Neuronal stem cell (in vitro differentiated cells): ENCODE results near the gene FBXL20.
"Not testable (repeated sequence)": the region's sequence is repeated elsewhere in the genome, so short reads cannot be mapped to it uniquely, and the experiment has no call there.

ENCODE experiments used
- DNase-seq: peaks from one replicate; pipeline ENCODE4 v3.0.0-alpha.2; 2013; ENCODE audit warnings: low spot score
- H2AFZ ChIP-seq: one replicate; pipeline ENCODE4 v1.6.1; 2013; ENCODE audit warnings: mild to moderate bottlenecking, low read length, inconsistent platforms
- H2AK5ac ChIP-seq: 2 replicates; pipeline ENCODE4 v1.6.1; 2013; ENCODE audit warnings: low read depth, mild to moderate bottlenecking, inconsistent platforms, low read length, moderate library complexity, mixed read lengths
- H2BK120ac ChIP-seq: 2 replicates; pipeline ENCODE4 v1.6.1; 2013; ENCODE audit warnings: low read depth, mild to moderate bottlenecking, inconsistent platforms, low read length, moderate library complexity, mixed read lengths
- H2BK12ac ChIP-seq: one replicate; pipeline ENCODE4 v1.6.1; 2013; ENCODE audit warnings: low read length, inconsistent platforms
- H2BK15ac ChIP-seq: 2 replicates; pipeline ENCODE4 v1.6.1; 2013; ENCODE audit warnings: mild to moderate bottlenecking, low read length, inconsistent platforms, mixed read lengths
- H2BK5ac ChIP-seq: one replicate; pipeline ENCODE4 v1.6.1; 2013; ENCODE audit warnings: inconsistent platforms, mild to moderate bottlenecking, low read length, moderate library complexity
- H3K14ac ChIP-seq: one replicate; pipeline ENCODE4 v1.6.1; 2013; ENCODE audit warnings: low read length, inconsistent platforms
- H3K18ac ChIP-seq: 2 replicates; pipeline ENCODE4 v1.6.1; 2013; ENCODE audit warnings: low read length, inconsistent platforms
- H3K23ac ChIP-seq: 2 replicates; pipeline ENCODE4 v1.6.1; 2013; ENCODE audit warnings: low read depth, mild to moderate bottlenecking, mixed read lengths, low read length, inconsistent platforms; ENCODE audit not compliant: poor library complexity
- H3K27ac ChIP-seq: replicated peaks from 3 replicates; pipeline ENCODE4 v1.5.1; 2013; ENCODE audit warnings: low read length, inconsistent platforms
- H3K27me3 ChIP-seq, 3 experiments: 2 replicates each; pipeline ENCODE4 v1.6.1; 2013; ENCODE audit warnings: low read length in 3 of 3, mild to moderate bottlenecking in 2 of 3, inconsistent platforms in 1 of 3, low read depth in 1 of 3, mixed read lengths in 1 of 3, moderate library complexity in 1 of 3; ENCODE audit not compliant: control insufficient read depth in 3 of 3, insufficient read depth in 3 of 3
- H3K36me3 ChIP-seq, 2 donors: replicated peaks in 1 of 2; 2 replicates each; pipeline ENCODE4 v1.6.1; 2013; ENCODE audit warnings: low read length in 2 of 2; ENCODE audit not compliant: control insufficient read depth in 2 of 2, insufficient read depth in 2 of 2
- H3K4ac ChIP-seq: 2 replicates; pipeline ENCODE4 v1.6.1; 2013; ENCODE audit warnings: inconsistent platforms, mild to moderate bottlenecking, low read length, moderate library complexity
- H3K4me1 ChIP-seq, 2 donors: 1 replicate in 1 of 2; 2 replicates in 1 of 2; pipeline ENCODE4 v1.6.1; 2013; ENCODE audit warnings: low read length in 2 of 2, low read depth in 1 of 2; ENCODE audit not compliant: control insufficient read depth in 2 of 2, insufficient read depth in 1 of 2
- H3K4me2 ChIP-seq: one replicate; pipeline ENCODE4 v1.6.1; 2013; ENCODE audit warnings: mild to moderate bottlenecking, low read length, inconsistent platforms; ENCODE audit not compliant: insufficient read depth, poor library complexity, severe bottlenecking
- H3K4me3 ChIP-seq, 2 donors: 2 replicates each; pipeline ENCODE4 v1.5.1; 2013; ENCODE audit warnings: low read length in 2 of 2, mild to moderate bottlenecking in 2 of 2, inconsistent platforms in 1 of 2, moderate library complexity in 1 of 2
- H3K79me1 ChIP-seq: one replicate; pipeline ENCODE4 v1.6.1; 2013; ENCODE audit warnings: low read depth, mild to moderate bottlenecking, inconsistent platforms, low read length, moderate library complexity
- H3K9ac ChIP-seq: one replicate; pipeline ENCODE4 v1.6.1; 2013; ENCODE audit warnings: mild to moderate bottlenecking, low read depth, low read length, inconsistent platforms; ENCODE audit not compliant: poor library complexity
- H3K9me3 ChIP-seq, 2 donors: replicated peaks in 1 of 2; 2 replicates each; pipeline versions ENCODE3 to v1.6.1; 2013; ENCODE audit warnings: low read length in 2 of 2, mild to moderate bottlenecking in 2 of 2, inconsistent platforms in 1 of 2, low read depth in 1 of 2, mixed read lengths in 1 of 2, moderate library complexity in 1 of 2; ENCODE audit not compliant: control insufficient read depth in 2 of 2, insufficient read depth in 1 of 2
- H4K8ac ChIP-seq: one replicate; pipeline ENCODE4 v1.6.1; 2013; ENCODE audit warnings: low read depth, mild to moderate bottlenecking, inconsistent platforms, low read length, moderate library complexity
- H4K91ac ChIP-seq: one replicate; pipeline ENCODE4 v1.6.1; 2013; ENCODE audit warnings: low read length, low read depth, mild to moderate bottlenecking, inconsistent platforms; ENCODE audit not compliant: poor library complexity
- WGBS, 2 donors: extraction: QIAGEN DNeasy Blood & Tissue Kit; methylation state at CpG; one replicate each; pipeline ENCODE4 v1.1.7; 2013; ENCODE audit warnings: missing lambda C conversion rate in 2 of 2, mixed read lengths in 1 of 2; ENCODE audit not compliant: insufficient read length in 2 of 2, insufficient replicate concordance in 1 of 2; ENCODE audit errors: extremely low coverage in 2 of 2; 5-methylcytosine and 5-hydroxymethylcytosine counted together

The FBXL20 gene

DNA sequence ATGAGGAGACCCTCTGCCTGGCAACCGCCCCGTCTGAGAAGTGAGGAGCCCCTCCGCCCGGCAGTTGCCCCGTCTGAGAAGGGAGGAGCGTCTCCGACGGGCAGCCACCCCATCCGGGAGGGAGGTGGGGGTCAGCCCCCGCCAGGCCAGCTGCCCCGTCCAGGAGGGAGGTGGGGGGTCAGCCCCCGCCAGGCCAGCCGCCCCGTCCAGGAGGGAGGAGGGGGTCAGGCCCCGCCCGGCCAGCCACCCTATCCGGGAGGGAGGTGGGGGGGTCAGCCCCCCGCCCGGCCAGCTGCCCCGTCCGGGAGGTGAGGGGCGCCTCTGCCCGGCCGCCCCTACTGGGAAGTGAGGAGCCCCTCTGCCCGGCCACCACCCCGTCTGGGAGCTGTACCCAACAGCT, 63.8 kb downstream of the FBXL20 start:
- H3K4ac ChIP-seq, H3K14ac ChIP-seq, H3K27ac ChIP-seq, H2AFZ ChIP-seq, DNase-seq, H3K4me2 ChIP-seq, H3K18ac ChIP-seq, H3K23ac ChIP-seq, H3K4me3 ChIP-seq, H3K9ac ChIP-seq, H3K9me3 ChIP-seq, H3K27me3 ChIP-seq, H2BK15ac ChIP-seq, H4K8ac ChIP-seq, H2BK12ac ChIP-seq, H2BK120ac ChIP-seq, H2BK5ac ChIP-seq, H4K91ac ChIP-seq, H3K79me1 ChIP-seq, H2AK5ac ChIP-seq, H3K4me1 ChIP-seq: not testable (repeated sequence)
- peaks cover 0 to 34% of the 10 kb centered on the region in 2 donors for H3K36me3 ChIP-seq
- WGBS, 2 donors = no CpG with 5 or more reads among the region's 26 CpGs

DNA sequence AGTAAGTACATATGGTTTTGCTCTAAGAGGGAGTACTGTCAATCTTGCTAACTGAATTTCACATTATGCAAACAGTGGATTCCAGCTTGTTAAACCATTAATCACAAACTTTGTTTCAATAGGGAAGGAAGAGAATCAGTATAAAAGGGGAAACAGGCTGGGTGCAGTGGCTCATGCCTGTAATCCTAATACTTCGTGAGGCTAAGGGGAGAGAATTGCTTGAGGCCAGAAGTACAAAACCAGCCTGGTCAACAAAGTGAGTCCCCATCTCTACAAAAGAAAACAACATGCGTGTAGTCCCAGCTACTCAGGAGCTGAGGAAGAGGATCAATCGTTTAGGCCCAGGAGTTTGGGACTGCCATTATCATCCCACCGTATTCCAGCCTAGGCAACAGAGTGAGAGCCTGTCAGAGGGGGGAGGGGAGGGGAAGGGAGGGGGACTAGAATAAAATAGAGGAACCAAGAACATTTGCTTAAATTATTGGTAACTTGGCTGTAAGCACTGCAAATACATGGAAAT, 65.7 kb downstream of the FBXL20 start:
- Histone ChIP-seq H2BK5ac (no peak overlapping the region), H3K4me2 (no peak overlapping the region), H2AFZ (no peak overlapping the region), H3K9me3 (peaks cover 2 to 6% of the 10 kb centered on the region in 2 donors), H3K9ac (no peak overlapping the region), H3K23ac (no peak overlapping the region), H3K79me1 (no peaks in the 10 kb centered on the region), H3K18ac (no peak overlapping the region), H2BK12ac (no peak overlapping the region), H3K14ac (no peak overlapping the region), H3K4ac (no peak overlapping the region), H2BK120ac (no peak overlapping the region), H4K8ac (no peak overlapping the region), H2AK5ac (no peak overlapping the region), H3K36me3 (peaks cover 0 to 21% of the 10 kb centered on the region in 2 donors), H3K27ac (no peak overlapping the region), H2BK15ac (no peak overlapping the region), H3K4me3 (no peak overlapping the region), H3K4me1 (no peaks in the 10 kb centered on the region), H4K91ac (no peak overlapping the region), H3K27me3 (no peaks in the 10 kb centered on the region)
- no peak for DNase-seq
- WGBS, 2 donors = no CpG with 5 or more reads among the region's 4 CpGs

DNA sequence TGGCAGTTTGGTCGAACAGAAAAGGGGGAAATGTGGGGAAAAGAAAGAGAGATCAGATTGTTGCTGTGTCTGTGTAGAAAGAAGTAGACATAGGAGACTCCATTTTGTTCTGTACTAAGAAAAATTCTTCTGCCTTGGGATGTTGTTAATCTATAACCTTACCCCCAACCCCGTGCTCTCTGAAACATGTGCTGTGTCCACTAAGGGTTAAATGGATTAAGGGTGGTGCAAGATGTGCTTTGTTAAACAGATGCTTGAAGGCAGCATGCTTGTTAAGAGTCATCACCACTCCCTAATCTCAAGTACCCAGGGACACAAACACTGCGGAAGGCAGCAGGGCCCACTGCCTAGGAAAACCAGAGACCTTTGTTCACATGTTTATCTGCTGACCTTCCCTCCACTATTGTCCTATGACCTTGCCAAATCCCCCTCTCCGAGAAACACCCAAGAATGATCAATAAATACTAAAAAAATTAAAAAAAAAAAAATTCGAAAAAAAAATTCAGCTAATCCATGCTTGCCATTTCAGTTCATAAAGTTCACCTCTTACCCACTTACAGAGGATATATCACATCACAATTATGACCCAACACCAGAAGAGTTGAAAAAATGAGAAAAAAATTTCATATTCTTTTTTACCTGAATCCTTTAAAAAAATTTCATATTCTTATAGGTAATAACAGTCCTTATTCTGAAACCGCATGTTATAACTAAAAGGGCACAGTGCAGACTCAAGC, 67.2 kb downstream of the FBXL20 start:
- not testable (repeated sequence) for H2BK12ac ChIP-seq, H2BK15ac ChIP-seq, H2BK120ac ChIP-seq, H3K27me3 ChIP-seq, H3K4me1 ChIP-seq, H3K9me3 ChIP-seq, H3K9ac ChIP-seq, H3K79me1 ChIP-seq, H3K4ac ChIP-seq, H2AK5ac ChIP-seq, H4K91ac ChIP-seq, H2AFZ ChIP-seq, H4K8ac ChIP-seq, H3K4me2 ChIP-seq, H3K14ac ChIP-seq, H3K23ac ChIP-seq, H3K27ac ChIP-seq, H3K18ac ChIP-seq, H2BK5ac ChIP-seq, DNase-seq, H3K4me3 ChIP-seq
- H3K36me3 ChIP-seq = peaks cover 0 to 18% of the 10 kb centered on the region in 2 donors
- WGBS, 2 donors = 100% methylated on average over 1 of the region's 6 CpGs; no CpG with 5 or more reads in 1 of the 2 donors

GRCh38 chr17:39332092-39332491, 69.3 kb downstream of the FBXL20 start:
- Histone ChIP-seq H4K8ac (no peak overlapping the region), H3K4ac (no peak overlapping the region)
- WGBS, 2 donors = no CpG with 5 or more reads among the region's 5 CpGs

More at GRCh38 chr17:39332092-39332491, 69.3 kb downstream of the FBXL20 start:
- H3K4me2 ChIP-seq = no peak overlapping the region
- H3K27ac ChIP-seq = no peak overlapping the region
- DNase-seq = no peak
- no peak overlapping the region for H2BK5ac ChIP-seq
- no peak overlapping the region for H2BK12ac ChIP-seq
- H3K18ac ChIP-seq = no peak overlapping the region
- H3K27me3 ChIP-seq = no peaks in the 10 kb centered on the region
- H4K91ac ChIP-seq = no peak overlapping the region
- H3K79me1 ChIP-seq = no peaks in the 10 kb centered on the region
- H3K4me3 ChIP-seq = no peak overlapping the region
- no peak overlapping the region for H2BK120ac ChIP-seq
- H3K14ac ChIP-seq = no peak overlapping the region
- no peak overlapping the region for H2AFZ ChIP-seq
- no peak overlapping the region for H2AK5ac ChIP-seq
- H3K4me1 ChIP-seq = no peaks in the 10 kb centered on the region
- H3K9me3 ChIP-seq = peaks cover 2 to 6% of the 10 kb centered on the region in 2 donors
- no peak overlapping the region for H3K9ac ChIP-seq
- H2BK15ac ChIP-seq = no peak overlapping the region
- H3K23ac ChIP-seq = no peak overlapping the region
- peaks cover 0 to 11% of the 10 kb centered on the region in 2 donors for H3K36me3 ChIP-seq
